MM.1S (cell line): ENCODE measurements around the gene GDF9.

Experiments
- CTCF ChIP-seq: fragments of 300-600 bp; sonication (generic); IDR thresholded peaks from 2 replicates; pipeline ENCODE4 v1.5.1; 2016; ENCODE audit warnings: antibody characterized with exemption, low read length, mixed read lengths
- EZH2phosphoT487 ChIP-seq: fragments of 300-600 bp; sonication (generic); IDR thresholded peaks from 2 replicates; pipeline ENCODE4 v1.6.1; 2018; ENCODE audit warnings: antibody characterized with exemption, low read length

GRCh38 chr5:132812781-132813598 is 53.3 kb downstream of the GDF9 start, which contains the start of gene SOWAHA:
- TF ChIP-seq CTCF (no peak), EZH2phosphoT487 (no peak)
